ENCODE data around the gene FKRP. TPM values are rescaled to one million over a fixed set of nuclear protein-coding genes. Genes with fewer than 3 reads are reported as not detected.
"Not testable (repeated sequence)": the region's sequence is repeated elsewhere in the genome, so short reads cannot be mapped to it uniquely, and the experiment has no call there.

FKRP gene
- polyA plus RNA-seq, 2 of the 4 experiments (the other 2 are of a cell fraction) = 14.7 to 18.8 TPM

DNA sequence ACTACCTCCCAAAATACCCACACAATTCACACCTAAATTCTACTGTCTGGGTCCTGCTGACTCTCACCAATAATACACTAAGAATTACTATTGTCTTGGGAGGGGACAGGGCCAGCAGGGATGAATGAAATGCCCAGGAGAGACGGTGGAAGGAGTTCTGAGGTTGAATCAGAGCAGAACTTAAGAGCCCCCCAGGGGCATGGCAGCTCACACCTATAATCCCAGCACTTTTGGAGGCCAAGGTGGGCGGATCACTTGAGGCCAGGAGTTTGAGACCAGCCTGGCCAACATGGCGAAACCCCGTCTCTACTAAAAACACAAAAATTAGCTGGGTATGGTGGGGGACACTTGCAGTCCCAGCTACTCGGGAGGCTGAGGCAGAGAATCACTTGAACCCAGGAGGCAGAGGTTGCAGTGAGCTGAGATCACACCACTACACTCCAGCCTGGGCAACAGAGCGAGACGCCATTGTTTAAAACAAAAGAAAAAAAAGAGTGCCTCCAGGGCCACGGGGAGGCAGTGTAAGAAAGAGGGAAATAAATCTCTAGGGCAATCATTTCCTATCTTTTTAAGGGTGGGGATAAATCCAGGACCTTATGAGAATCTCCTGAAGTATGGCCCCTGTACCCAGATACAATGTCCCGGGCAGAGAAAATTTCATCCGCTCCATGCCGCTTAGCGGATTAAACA is 32.2 kb downstream of the FKRP start:
- H3K4me3 ChIP-seq; DNase-seq (ENCODE audit: low read depth in 1 of 2, low spot score in 1 of 2); FAIRE-seq; H3K27ac ChIP-seq; H3K4me2 ChIP-seq; POLR2A ChIA-PET; H3K9me3 ChIP-seq: not testable (repeated sequence)
- peak in 1 of 2 experiments; percentile 3; a peak in 1 of 6 replicates for ATAC-seq
- 90% methylated on average over 12 of the region's 12 CpGs for WGBS (ENCODE audit: missing lambda C conversion rate)
- CTCF ChIA-PET = interaction anchor here (1.2 to 5.6 kb wide), 6 partner anchors 13 to 63 kb away, joined by 3 to 33 read pairs (median 6); no protein-coding TSS in a partner anchor
- peak in 1 of 2 experiments; percentile 24; a peak in 2 of 5 replicates for TF ChIP-seq RAD21 (conservative IDR thresholded peaks at IDR 0.05 in 1 of 2, IDR thresholded peaks at IDR 0.05 in 1 of 2)
- peaks cover 30% of the 10 kb centered on the region for H3K4me1 ChIP-seq

DNA sequence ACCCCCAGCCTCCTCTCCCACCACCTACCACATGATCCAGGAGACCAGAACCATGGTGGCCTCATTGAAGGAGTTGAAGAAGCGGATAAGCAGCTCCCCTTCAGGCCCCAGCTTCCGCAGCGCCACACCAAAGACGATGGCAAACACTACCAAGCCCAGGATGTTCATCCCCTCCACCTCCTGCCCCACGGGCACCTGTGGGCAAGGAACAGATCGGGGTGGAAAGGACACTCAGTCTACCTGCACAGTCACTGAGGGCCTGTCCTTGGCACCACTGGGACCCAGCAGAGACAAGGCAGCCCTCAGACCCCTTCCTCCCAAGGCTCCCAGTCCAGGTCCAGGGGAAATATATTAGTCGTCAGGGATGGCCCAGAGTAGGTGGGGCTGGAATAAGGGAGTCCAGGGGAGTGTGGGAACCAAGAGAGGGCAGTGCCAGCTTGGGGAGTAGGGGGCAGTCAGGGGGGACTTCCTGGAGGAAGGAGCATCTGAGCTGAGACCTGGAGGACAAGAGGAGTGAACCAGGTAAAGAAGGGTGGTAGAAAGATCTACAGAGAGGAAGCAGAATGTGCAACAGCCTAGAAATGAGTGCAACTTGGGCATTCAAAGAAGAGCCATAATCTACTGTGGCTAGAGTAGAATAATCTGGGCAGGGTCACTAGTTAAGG is 36.6 kb downstream of the FKRP start:
- WGBS (ENCODE audit: missing lambda C conversion rate) = 93% methylated on average over 7 of the region's 7 CpGs
- H3K27ac ChIP-seq = peak overlapping the region; percentile 96 to 97; a peak in 5 of 6 replicates
- CTCF ChIA-PET = interaction anchor here (1.0 to 13.9 kb wide), 7 partner anchors 14 to 253 kb away, joined by 3 to 159 read pairs (median 6); no protein-coding TSS in a partner anchor
- peaks cover 55% of the 10 kb centered on the region for H3K4me1 ChIP-seq
- DNase-seq (ENCODE audit: low read depth in 1 of 2, low spot score in 1 of 2) = no peak
- H3K4me2 ChIP-seq = peak overlapping the region; percentile 88
- H3K9me3 ChIP-seq = no peaks in the 10 kb centered on the region
- no peak for ATAC-seq
- no peak overlapping the region for H3K4me3 ChIP-seq
- FAIRE-seq = no peak
- TF ChIP-seq ZFP36 (IDR thresholded peaks at IDR 0.05; ENCODE audit: borderline replicate concordance, partially characterized antibody) (peak; percentile 71), CHD4 (IDR thresholded peaks at IDR 0.05; ENCODE audit: borderline replicate concordance) (no peak)
- POLR2A ChIA-PET = no interaction called here

DNA sequence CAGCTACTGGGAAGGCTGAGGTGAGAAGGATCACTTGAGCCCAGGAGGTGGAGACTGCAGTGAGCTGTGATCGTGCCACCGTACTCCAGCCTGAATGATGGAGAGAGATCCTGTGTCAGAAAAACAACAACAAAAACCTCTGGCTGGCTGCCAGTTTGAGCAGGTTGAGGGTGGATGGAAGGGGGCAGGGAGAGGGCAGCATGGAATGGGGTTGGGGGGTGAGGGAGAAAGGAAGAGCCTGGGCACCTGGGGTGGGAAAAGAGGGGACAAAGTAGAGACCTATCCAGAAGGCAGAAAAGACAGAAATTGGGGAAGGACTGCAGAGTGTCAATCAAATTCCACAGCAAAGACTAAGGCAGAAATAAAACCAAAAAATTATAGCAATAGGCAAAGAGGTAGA is 37.8 kb downstream of the FKRP start:
- TF ChIP-seq KDM5A (IDR thresholded peaks at IDR 0.05) = no peak
- no peak for TF ChIP-seq TP53 (CRISPR knock-in tag; IDR thresholded peaks at IDR 0.05)
- TF ChIP-seq EP300 (IDR thresholded peaks at IDR 0.05) = no peak
- TF ChIP-seq, protein P1, sequence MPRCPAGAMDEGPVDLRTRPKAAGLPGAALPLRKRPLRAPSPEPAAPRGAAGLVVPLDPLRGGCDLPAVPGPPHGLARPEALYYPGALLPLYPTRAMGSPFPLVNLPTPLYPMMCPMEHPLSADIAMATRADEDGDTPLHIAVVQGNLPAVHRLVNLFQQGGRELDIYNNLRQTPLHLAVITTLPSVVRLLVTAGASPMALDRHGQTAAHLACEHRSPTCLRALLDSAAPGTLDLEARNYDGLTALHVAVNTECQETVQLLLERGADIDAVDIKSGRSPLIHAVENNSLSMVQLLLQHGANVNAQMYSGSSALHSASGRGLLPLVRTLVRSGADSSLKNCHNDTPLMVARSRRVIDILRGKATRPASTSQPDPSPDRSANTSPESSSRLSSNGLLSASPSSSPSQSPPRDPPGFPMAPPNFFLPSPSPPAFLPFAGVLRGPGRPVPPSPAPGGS (IDR thresholded peaks at IDR 0.05) = no peak
- TF ChIP-seq RARB (CRISPR knock-in tag; IDR thresholded peaks at IDR 0.05) = no peak
- no peak for TF ChIP-seq CEBPB (IDR thresholded peaks at IDR 0.05)
- no peak for TF ChIP-seq RFX5 (IDR thresholded peaks at IDR 0.05)
- TF ChIP-seq ZC3H11A (IDR thresholded peaks at IDR 0.05) = no peak
- no peak for TF ChIP-seq RNF2 (IDR thresholded peaks at IDR 0.05; ENCODE audit: borderline replicate concordance, low read depth)
- TF ChIP-seq, protein P2, sequence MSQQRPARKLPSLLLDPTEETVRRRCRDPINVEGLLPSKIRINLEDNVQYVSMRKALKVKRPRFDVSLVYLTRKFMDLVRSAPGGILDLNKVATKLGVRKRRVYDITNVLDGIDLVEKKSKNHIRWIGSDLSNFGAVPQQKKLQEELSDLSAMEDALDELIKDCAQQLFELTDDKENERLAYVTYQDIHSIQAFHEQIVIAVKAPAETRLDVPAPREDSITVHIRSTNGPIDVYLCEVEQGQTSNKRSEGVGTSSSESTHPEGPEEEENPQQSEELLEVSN (IDR thresholded peaks at IDR 0.05; ENCODE audit: borderline replicate concordance, low read depth) = no peak
- Histone ChIP-seq H3K27ac (peak overlapping the region; percentile 96 to 97), H3K9me3 (no peaks in the 10 kb centered on the region), H3K4me3 (peak overlapping the region; percentile 66), H3K4me1 (peaks cover 55% of the 10 kb centered on the region), H3K4me2 (peak overlapping the region; percentile 88)
- ATAC-seq = no peak
- CTCF ChIA-PET = interaction anchor here (0.5 to 13.9 kb wide), 22 partner anchors 10 to 991 kb away, joined by 3 to 159 read pairs (median 8); partner anchors contain the start of gene DMWD
- DNase-seq (ENCODE audit: low read depth in 1 of 2, low spot score in 1 of 2) = no peak
- POLR2A ChIA-PET = interaction anchor here (1.1 to 2.2 kb wide), 2 partner anchors 31 to 46 kb away, joined by 3 to 11 read pairs; no protein-coding TSS in a partner anchor
- WGBS (ENCODE audit: missing lambda C conversion rate) = 65% methylated on average over 2 of the region's 2 CpGs
- no peak for FAIRE-seq

All from A549 (cell line).